HepG2 (cell line): ENCODE data around the gene SEC62. TPM values are rescaled to one million over a fixed set of nuclear protein-coding genes. Genes with fewer than 3 reads are reported as not detected.

ENCODE experiments used
- ATAC-seq: fragments of 200-7000 bp; cut with Tn5 transposase; 3 replicates; pipeline ENCODE4 v1.9.1; 2020; ENCODE audit warnings: mild to moderate bottlenecking, moderate library complexity
- BruUV-seq: library from RNA; stranded (reverse); fragments of 400-500 nt; replicated peaks from 2 replicates; lab custom pipeline; 2021; lab: Mats Ljungman, UMichigan
- CTCF ChIA-PET: fragments of 300-600 bp; formaldehyde crosslinking; extraction: SDS; loops from one replicate; lab custom pipeline; 2021; ENCODE audit warnings: low total read pairs, inconsistent platforms, low intra/inter-chr PET ratio; lab: Yijun Ruan, JAX
- POLR2A ChIA-PET: fragments of 350-600 bp; sonication (Branson Sonifier 250); formaldehyde crosslinking; loops from one replicate; lab custom pipeline; 2020; ENCODE audit warnings: antibody characterized with exemption, inconsistent platforms; lab: Yijun Ruan, JAX
- DNase-seq: peaks from one replicate; pipeline ENCODE4 v3.0.0-alpha.2; 2015; ENCODE audit warnings: low spot score
- FAIRE-seq: peaks from 3 replicates; lab custom pipeline; 2011; peaks lifted over from hg19 to GRCh38; lab: Jason Lieb, UNC
- H2AFZ ChIP-seq: one replicate; pipeline ENCODE4 v1.6.1; 2011; ENCODE audit warnings: low read length, inconsistent platforms
- H3K27ac ChIP-seq: fragments of 300-600 bp; 3 replicates; pipeline ENCODE4 v1.8.0; 2011; ENCODE audit warnings: mixed run types, mild to moderate bottlenecking, mixed read lengths, low read length, inconsistent platforms; ENCODE audit not compliant: insufficient read depth; ENCODE audit errors: extremely low read length
- H3K27me3 ChIP-seq, 2 experiments: fragments of 200-600 bp in 1 of 2; 2 replicates in 1 of 2; 3 replicates in 1 of 2; pipeline versions ENCODE4 v1.6.0 to v1.8.0; 2011; ENCODE audit warnings: low read length in 2 of 2, mild to moderate bottlenecking in 2 of 2, moderate library complexity in 2 of 2, inconsistent platforms in 1 of 2; ENCODE audit not compliant: insufficient read depth in 2 of 2, control insufficient read depth in 1 of 2
- H3K36me3 ChIP-seq, 2 experiments: fragments of 200-600 bp in 1 of 2; replicated peaks in 1 of 2; 2 replicates in 1 of 2; 3 replicates in 1 of 2; pipeline versions ENCODE4 v1.5.1 to v1.8.0; 2011; ENCODE audit warnings: low read length in 2 of 2, inconsistent platforms in 1 of 2; ENCODE audit not compliant: insufficient read depth in 2 of 2, control insufficient read depth in 1 of 2
- H3K4me1 ChIP-seq: 2 replicates; pipeline ENCODE4 v1.5.1; 2012; ENCODE audit warnings: low read length, inconsistent platforms; ENCODE audit not compliant: insufficient read depth
- H3K4me2 ChIP-seq: 2 replicates; pipeline ENCODE4 v1.6.0; 2011; ENCODE audit warnings: low read depth, low read length, inconsistent platforms
- H3K4me3 ChIP-seq, 3 experiments: fragments of 200-600 bp in 1 of 3; sonication (generic), shearing (Covaris generic) in 1 of 3; replicated peaks in 1 of 3; 2 replicates each; pipeline ENCODE4 v1.5.1; 2011 to 2016; ENCODE audit warnings: low read length in 3 of 3, inconsistent platforms in 2 of 3, low read depth in 2 of 3, mild to moderate bottlenecking in 2 of 3, control low read depth in 1 of 3, mixed read lengths in 1 of 3; ENCODE audit not compliant: insufficient read depth in 1 of 3
- H3K79me2 ChIP-seq: one replicate; pipeline ENCODE4 v1.6.1; 2011; ENCODE audit warnings: low read length, inconsistent platforms; ENCODE audit not compliant: insufficient read depth
- H3K9ac ChIP-seq: 2 replicates; pipeline ENCODE4 v1.6.0; 2011; ENCODE audit warnings: mild to moderate bottlenecking, low read depth, low read length, inconsistent platforms; ENCODE audit not compliant: insufficient read depth
- H3K9me3 ChIP-seq: 2 replicates; pipeline ENCODE4 v1.5.1; 2012; ENCODE audit warnings: mild to moderate bottlenecking, low read length
- H4K20me1 ChIP-seq: 2 replicates; pipeline ENCODE4 v1.6.0; 2011; ENCODE audit warnings: inconsistent platforms, mild to moderate bottlenecking, low read length, moderate library complexity; ENCODE audit not compliant: insufficient read depth
- ATF7 ChIP-seq, 2 experiments: fragments of 450-650 bp in 1 of 2; sonication (generic) in 1 of 2; formaldehyde crosslinking in 1 of 2; IDR thresholded peaks; 2 replicates each; pipeline versions ENCODE4 v1.4.0 to v1.6.1; 2016 to 2020; ENCODE audit warnings: antibody characterized with exemption in 1 of 2, mild to moderate bottlenecking in 1 of 2, missing genetic modification reagents in 1 of 2
- E2F5 ChIP-seq: sonication (generic); formaldehyde crosslinking; conservative IDR thresholded peaks from 2 replicates; pipeline ENCODE4 v1.4.0; 2020; ENCODE audit warnings: missing genetic modification reagents
- GMEB2 ChIP-seq: IDR thresholded peaks from 2 replicates; pipeline ENCODE4 v1.6.1; 2016; ENCODE audit warnings: missing biosample characterization, missing genetic modification reagents, low read depth
- IKZF1 ChIP-seq: fragments of 450-650 bp; IDR thresholded peaks from 2 replicates; pipeline ENCODE4 v1.7.1; 2016
- MAF1 ChIP-seq: sonication (generic); formaldehyde crosslinking; IDR thresholded peaks from 2 replicates; pipeline ENCODE4 v1.5.0; 2020; ENCODE audit warnings: missing genetic modification reagents, borderline replicate concordance
- SRSF4 ChIP-seq: fragments of 200-400 bp; formaldehyde crosslinking; IDR thresholded peaks from one replicate; pipeline ENCODE4 v1.6.1; 2018; ENCODE audit warnings: mild to moderate bottlenecking, low read depth, low read length, moderate library complexity; ENCODE audit not compliant: poor library complexity, severe bottlenecking
- STAG1 ChIP-seq: sonication (generic); formaldehyde crosslinking; IDR thresholded peaks from 2 replicates; pipeline ENCODE4 v1.4.0; 2020; ENCODE audit warnings: missing genetic modification reagents
- ZBTB2 ChIP-seq: sonication (generic); formaldehyde crosslinking; IDR thresholded peaks from 2 replicates; pipeline ENCODE4 v1.8.0; 2022; ENCODE audit warnings: low read depth, missing genetic modification reagents
- ZGPAT ChIP-seq: IDR thresholded peaks from 2 replicates; pipeline ENCODE4 v1.6.1; 2016; ENCODE audit warnings: mild to moderate bottlenecking
- ZNF160 ChIP-seq: sonication (generic); formaldehyde crosslinking; IDR thresholded peaks from 2 replicates; pipeline ENCODE4 v1.8.0; 2022; ENCODE audit warnings: mild to moderate bottlenecking, inconsistent platforms, missing genetic modification reagents
- ZNF451 ChIP-seq: sonication (generic); formaldehyde crosslinking; IDR thresholded peaks from 2 replicates; pipeline ENCODE4 v1.5.0; 2020; ENCODE audit warnings: mild to moderate bottlenecking, missing genetic modification reagents
- ZNF546 ChIP-seq: sonication (generic); formaldehyde crosslinking; conservative IDR thresholded peaks from 2 replicates; pipeline ENCODE4 v1.8.1; 2023; ENCODE audit warnings: mild to moderate bottlenecking, missing genetic modification reagents
- ZNF577 ChIP-seq: sonication (generic); formaldehyde crosslinking; IDR thresholded peaks from 2 replicates; pipeline ENCODE4 v1.4.0; 2020; ENCODE audit warnings: mild to moderate bottlenecking, low read depth, missing genetic modification reagents, borderline replicate concordance
- WGBS: methylation state at CpG from one replicate; pipeline ENCODE4 v1.1.6; 2017; ENCODE audit warnings: low lambda C conversion rate; 5-methylcytosine and 5-hydroxymethylcytosine counted together
- in situ Hi-C: cut with HindIII; loops from 2 replicates; pipeline ENCODE4 v1.10.0; 2017; ENCODE audit warnings: low pct_unique_long_range_greater_than_20kb; ENCODE audit not compliant: extremely low pct_ligation_motif_present
- intact Hi-C: fragments of 100-400 bp; cut with micrococcal nuclease; formaldehyde crosslinking; loops from one replicate; pipeline ENCODE4 v1.10.0; 2022; ENCODE audit not compliant: unreplicated experiment
- polyA plus RNA-seq, 8 experiments: library from polyadenylated mRNA; depleted of rRNA in 3 of 8; stranded (reverse) in 7 of 8; unstranded in 1 of 8; fragments of >200 nt; fragmentation: Illumina TruSeq in 4 of 8; extraction: Trizol in 4 of 8; gene quantifications; 2 replicates each; pipeline versions ENCODE4 v1.2.1 to v1.2.3, GENCODE V29; 2011 to 2016; ENCODE audit warnings: low read depth in 4 of 8, missing spikeins in 1 of 8, mixed read lengths in 1 of 8; ENCODE audit not compliant: insufficient read depth in 1 of 8
- total RNA-seq, 5 experiments: library from RNA; depleted of rRNA; stranded (reverse); fragments of >200 nt; fragmentation: Illumina TruSeq; extraction: Trizol; gene quantifications; 2 replicates each; pipeline ENCODE4 v1.2.3, GENCODE V29; 2016; ENCODE audit warnings: low read depth in 1 of 5

SEC62 gene
- total and polyA plus RNA-seq, 2 of the 13 experiments (the other 11 are each of a cell fraction or from before 2014, with no cell fraction given), result 54.0 to 68.7 TPM

GRCh38 chr3:170043506-170043905 lies 76.9 kb downstream of the SEC62 start:
- ChIA-PET CTCF (no interaction called here), POLR2A (no interaction called here)
- Histone ChIP-seq H3K79me2 (peaks cover 3% of the 10 kb centered on the region), H3K4me3 (no peak overlapping the region), H3K27me3 (no peaks in the 10 kb centered on the region; a peak in 1 of 5 replicates), H3K4me2 (no peak overlapping the region), H3K9me3 (no peaks in the 10 kb centered on the region), H2AFZ (no peak overlapping the region), H3K36me3 (peaks cover 0 to 3% of the 10 kb centered on the region in 2 experiments; a peak in 1 of 5 replicates), H4K20me1 (no peaks in the 10 kb centered on the region), H3K4me1 (peaks cover 19% of the 10 kb centered on the region), H3K9ac (no peak overlapping the region), H3K27ac (no peak overlapping the region)
- WGBS, result 93% methylated on average over 7 of the region's 7 CpGs
- intact Hi-C loops, result no loop called here
- no peak for ATAC-seq
- BruUV-seq, result no TSS peak
- DNase-seq, result no peak
- in situ Hi-C loops, result no loop called here
- no peak for FAIRE-seq
- TF ChIP-seq MAF1 (CRISPR knock-in tag) (no peak), ZNF577 (CRISPR knock-in tag) (no peak), ZNF546 (no peak), ZGPAT (CRISPR knock-in tag) (no peak), SRSF4 (no peak), STAG1 (no peak), ZNF160 (CRISPR knock-in tag) (no peak)

- ATAC-seq (no peak), DNase-seq (no peak), FAIRE-seq (no peak)
- no peak overlapping the region for H2AFZ ChIP-seq
- ChIA-PET CTCF (no interaction called here), POLR2A (interaction anchor here (1.0 kb wide), 1 partner anchor 33 kb away, joined by 6 read pairs; no protein-coding TSS in a partner anchor)
- no TSS peak for BruUV-seq
- intact Hi-C loops (no loop called here), in situ Hi-C loops (no loop called here)
- H3K27me3 ChIP-seq, result no peaks in the 10 kb centered on the region
- H4K20me1 ChIP-seq, result no peaks in the 10 kb centered on the region
- H3K36me3 ChIP-seq, result peaks cover 0 to 3% of the 10 kb centered on the region in 2 experiments; a peak in 1 of 5 replicates
- H3K4me2 ChIP-seq, result no peak overlapping the region
- 98% methylated on average over 7 of the region's 8 CpGs for WGBS
- peaks cover 19% of the 10 kb centered on the region for H3K4me1 ChIP-seq
- H3K4me3 ChIP-seq, result no peak overlapping the region
- H3K9me3 ChIP-seq, result no peaks in the 10 kb centered on the region
- H3K27ac ChIP-seq, result no peak overlapping the region
- H3K9ac ChIP-seq, result no peak overlapping the region
- peaks cover 3% of the 10 kb centered on the region for H3K79me2 ChIP-seq
- no peak for TF ChIP-seq IKZF1
- TF ChIP-seq ZBTB2 (CRISPR knock-in tag), result no peak
- TF ChIP-seq E2F5 (CRISPR knock-in tag), result no peak
- TF ChIP-seq ZNF451, result no peak
- TF ChIP-seq GMEB2 (CRISPR knock-in tag), result no peak
- TF ChIP-seq ATF7 (IDR thresholded peaks at IDR 0.05), result no peak
- TF ChIP-seq ATF7 (CRISPR knock-in tag; IDR thresholded peaks at IDR 0.05), result no peak
These were observed 77.7 kb downstream of the SEC62 start for GRCh38 chr3:170044271-170044670.
